GM19463 (cell line): ENCODE data around the gene SF1.

Source experiments
- ATAC-seq: cut with Tn5 transposase; IDR thresholded peaks from one replicate; pipeline ENCODE4 v1.9.1; 2021; ENCODE audit warnings: mild to moderate bottlenecking, moderate library complexity; ENCODE audit not compliant: unreplicated experiment

The SF1 gene

GRCh38 chr11:64786308-64786707, 8.0 kb upstream of the SF1 start:
- ATAC-seq, result no peak

GRCh38 chr11:64784813-64785581, 6.7 kb upstream of the SF1 start:
- no peak for ATAC-seq

DNA sequence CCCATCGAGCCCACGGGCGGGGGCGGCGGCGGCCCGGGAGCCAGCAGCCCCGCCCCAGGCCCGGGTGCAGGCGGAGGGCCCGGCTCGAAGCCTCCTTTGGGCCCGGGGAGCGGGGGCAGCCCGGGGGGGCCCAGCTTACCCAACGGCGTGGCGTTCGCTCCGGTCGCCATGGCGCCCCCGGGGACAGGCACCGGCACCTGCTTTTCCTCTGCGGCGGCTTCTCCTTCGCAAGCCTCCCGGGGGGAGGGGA, 194 bp downstream of the SF1 start:
- ATAC-seq, result no peak

- ATAC-seq, result peak; percentile 12
Observed at GRCh38 chr11:64777449-64778222, 706 bp downstream of the SF1 start.

DNA sequence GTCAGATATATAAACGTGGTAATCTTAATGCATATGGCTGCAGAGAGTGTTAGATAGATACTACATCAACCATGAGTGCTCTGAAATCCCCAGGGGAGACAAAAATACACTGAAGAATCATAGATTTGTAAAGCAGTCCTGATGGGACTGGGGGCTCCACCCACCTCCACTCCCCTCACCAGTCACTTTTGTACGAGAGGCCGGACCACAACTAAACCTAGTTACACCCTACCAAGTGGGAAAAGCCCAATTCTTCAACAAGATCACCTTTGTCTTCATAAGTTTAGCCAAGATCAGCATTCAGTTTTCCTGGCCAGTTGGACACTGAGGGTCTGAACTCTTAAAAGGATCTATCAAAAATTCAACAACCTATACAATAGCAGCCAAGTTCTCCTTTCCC, 1.5 kb downstream of the SF1 start:
- no peak for ATAC-seq

DNA sequence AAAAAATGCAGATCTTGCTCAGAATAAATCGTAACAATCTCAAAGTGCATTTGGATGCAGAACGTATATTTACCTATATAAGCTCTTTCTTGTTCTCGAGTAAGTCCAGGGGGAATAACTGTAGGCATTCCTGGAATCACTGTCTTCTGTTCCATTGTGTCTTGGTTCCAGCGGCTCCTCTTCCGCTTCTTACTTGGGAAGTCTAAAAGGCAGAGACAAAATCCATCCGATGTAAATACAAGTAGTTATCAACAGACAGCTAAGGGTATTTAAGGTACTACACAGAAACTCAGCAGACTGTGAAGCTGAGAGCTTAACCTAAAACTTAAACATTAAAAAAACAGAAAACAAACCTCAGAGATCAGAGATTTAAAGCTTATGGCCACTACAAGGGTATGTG, 1.9 kb downstream of the SF1 start:
- ATAC-seq, result no peak

- no peak for ATAC-seq
Observed at GRCh38 chr11:64774144-64774543, 4.2 kb downstream of the SF1 start.

GRCh38 chr11:64772303-64773018, 5.9 kb downstream of the SF1 start:
- no peak for ATAC-seq

DNA sequence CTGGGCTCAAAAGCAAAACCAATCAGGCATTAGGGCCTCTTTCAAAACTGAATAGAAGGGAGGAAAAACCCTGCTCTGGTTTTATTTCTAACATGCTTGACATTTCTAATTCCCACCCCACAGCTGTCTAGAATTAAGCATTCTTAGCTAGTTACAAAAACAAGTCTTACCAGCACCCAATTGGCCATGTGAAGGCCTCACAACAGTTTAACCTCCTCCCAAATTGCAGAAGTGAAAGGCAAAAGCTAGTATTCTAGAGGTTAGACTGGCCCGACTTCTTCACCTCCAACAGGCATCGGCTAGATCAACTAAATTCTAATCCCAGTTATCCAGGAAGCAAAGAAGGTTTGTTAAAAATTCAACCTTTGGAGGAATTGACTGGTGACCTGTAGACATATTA, 6.5 kb downstream of the SF1 start:
- no peak for ATAC-seq

DNA sequence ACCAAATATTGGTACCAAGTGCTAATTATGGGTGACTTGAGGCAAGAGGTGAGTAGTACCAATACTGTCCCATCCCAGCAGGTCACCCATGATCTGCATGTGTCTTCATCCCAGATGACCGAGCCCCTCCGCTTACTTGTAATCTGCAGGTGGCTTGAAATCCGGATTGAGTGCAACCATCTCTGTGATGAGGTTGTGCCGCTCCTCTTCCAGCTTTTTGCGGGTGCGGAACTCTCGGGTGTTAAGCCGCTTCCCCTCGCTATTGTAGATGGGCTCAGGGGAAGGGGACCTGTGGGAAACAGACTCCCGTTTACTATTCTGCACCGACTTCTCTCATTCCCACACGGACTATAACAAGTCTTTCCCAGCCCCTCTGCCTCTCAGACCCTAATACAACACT, 8.2 kb downstream of the SF1 start:
- no peak for ATAC-seq

- no peak for ATAC-seq
Observed at GRCh38 chr11:64769283-64769682, 9.1 kb downstream of the SF1 start.

DNA sequence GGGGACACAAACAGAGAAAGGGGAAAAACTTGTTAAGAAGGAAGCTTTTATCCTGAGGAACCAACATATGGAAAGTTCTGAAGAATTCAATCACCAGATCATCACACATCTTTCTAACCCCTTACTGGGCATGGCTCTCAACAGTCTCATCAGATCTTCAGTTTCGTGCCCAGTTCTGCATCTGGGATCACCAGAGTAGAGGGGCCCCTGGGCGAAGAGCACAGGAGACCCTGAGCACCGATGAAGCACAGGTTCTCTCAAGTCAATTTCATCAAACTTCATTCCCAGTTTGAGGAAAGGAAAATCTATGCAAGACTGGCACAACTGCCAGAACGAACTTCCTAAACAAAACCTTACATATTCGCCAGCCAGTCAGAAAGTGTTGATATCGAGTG, 10.0 kb downstream of the SF1 start:
- no peak for ATAC-seq

DNA sequence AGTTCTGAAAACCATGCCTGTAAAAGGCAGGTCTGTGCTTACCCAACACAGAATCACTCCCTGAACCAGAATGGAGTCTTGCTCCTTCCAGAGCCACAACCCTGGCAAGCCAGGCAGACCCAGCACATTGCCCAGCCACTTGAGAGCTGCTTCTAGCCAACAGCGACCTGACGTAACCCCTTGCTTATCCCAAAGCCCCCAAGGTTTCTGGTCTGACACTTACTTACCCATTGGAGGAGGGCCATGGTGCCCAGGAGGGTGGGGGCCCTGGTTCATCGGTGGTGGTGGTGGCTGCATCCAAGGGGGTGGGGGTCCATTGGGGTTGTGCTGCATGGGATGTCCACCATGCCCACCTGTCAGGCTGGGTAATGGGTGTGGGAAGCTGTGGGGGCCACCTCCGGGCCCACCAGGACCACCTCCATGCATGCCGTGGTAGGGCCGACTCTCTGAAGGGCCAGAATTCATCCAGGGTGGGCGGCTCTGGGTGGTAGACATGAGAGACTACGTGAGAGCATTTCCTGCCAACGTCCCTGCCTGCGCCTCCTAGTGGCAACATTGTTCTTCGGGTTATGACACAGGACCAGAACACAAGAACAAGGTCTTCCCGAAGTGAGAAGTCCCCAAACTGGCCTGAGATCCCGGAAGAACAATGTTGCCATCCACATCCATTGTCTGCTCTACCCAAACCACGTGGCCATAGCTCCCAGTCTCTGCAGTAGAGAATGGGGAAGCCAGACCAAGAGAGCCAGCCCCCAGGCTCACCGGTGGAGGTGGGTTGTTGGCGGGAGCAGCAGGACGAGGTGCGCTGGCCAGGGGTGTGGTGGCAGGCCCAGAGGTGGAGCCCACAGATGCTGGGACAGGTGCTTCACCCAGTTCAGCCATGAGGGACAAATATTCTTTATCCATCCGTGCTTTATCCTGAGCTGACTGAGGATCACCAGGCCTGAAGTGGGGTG, 10.7 kb downstream of the SF1 start:
- no peak for ATAC-seq

- no peak for ATAC-seq
Observed at GRCh38 chr11:64766881-64767280, 11.5 kb downstream of the SF1 start.

GRCh38 chr11:64765851-64766665, 12.3 kb downstream of the SF1 start:
- ATAC-seq, result no peak

- no peak for ATAC-seq
Observed at GRCh38 chr11:64765291-64765850, 13.0 kb downstream of the SF1 start.

GRCh38 chr11:64764753-64765152, 13.6 kb downstream of the SF1 start:
- no peak for ATAC-seq

DNA sequence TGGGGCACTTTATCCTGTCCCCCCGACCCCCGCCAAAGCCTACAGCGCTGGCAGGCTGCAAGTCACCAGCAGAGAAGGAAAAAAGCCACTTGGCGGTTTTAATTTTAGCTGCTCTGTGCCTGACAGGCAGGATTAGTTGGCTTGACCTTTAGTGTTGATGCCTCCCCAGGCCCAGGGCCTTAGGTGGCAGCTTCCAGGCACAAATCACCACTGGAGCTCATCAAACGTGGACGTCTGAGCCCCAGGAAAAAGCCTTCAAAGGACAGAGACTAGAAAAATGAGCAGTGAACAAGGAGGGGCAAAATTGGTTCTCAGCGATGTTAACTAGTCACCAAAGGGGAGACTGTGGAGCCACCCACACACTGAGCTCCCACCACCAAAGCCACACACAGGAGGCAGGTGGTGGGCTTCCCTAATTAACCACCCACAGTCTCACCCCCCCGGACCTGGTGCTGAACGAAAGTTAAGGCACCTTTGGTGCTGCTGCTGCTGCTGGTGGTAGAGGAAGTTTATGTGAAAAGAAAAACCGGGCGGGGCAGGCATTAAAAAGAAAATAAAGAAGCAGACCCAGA, 14.2 kb downstream of the SF1 start:
- no peak for ATAC-seq

GRCh38 chr11:64763526-64764039, 14.8 kb downstream of the SF1 start:
- no peak for ATAC-seq
